CD4-positive, alpha-beta T cell treated with Interleukin-15 for 1 hour (primary cell): Measurements from ENCODE around the gene C1orf53.

Source experiments
- DNase-seq: peaks from one replicate; pipeline ENCODE4 v3.0.0-alpha.2; 2020

Gene C1orf53

DNA sequence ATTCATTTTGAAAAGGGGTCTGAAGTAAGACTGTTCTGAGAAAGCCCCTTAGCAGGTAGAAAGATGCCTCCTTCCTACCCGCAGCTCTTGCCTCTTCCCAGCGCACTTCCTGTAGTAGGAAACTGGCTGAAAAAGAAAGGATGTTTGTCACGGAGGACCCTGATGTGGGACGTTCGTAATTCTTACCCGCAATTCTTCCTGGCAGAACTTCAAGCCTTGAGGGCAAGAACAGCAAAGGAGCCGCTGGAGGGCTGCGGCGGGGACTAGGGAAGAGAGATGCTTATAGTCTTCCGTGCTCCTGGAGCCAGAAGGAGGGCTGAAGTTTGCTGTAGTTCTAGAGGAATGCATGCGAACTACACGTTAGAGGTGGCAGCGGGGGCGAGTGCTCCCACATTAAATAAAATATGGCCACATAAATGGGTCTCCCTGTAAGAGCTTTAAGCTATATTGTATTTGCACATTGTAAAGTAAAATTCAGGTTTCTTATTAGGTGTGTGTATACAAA lies 6.3 kb downstream of the C1orf53 start:
- DNase-seq, result no peak

GRCh38 chr1:197909384-197909783 lies 7.0 kb downstream of the C1orf53 start:
- no peak for DNase-seq

GRCh38 chr1:197910120-197910991 lies 7.9 kb downstream of the C1orf53 start:
- no peak for DNase-seq

DNA sequence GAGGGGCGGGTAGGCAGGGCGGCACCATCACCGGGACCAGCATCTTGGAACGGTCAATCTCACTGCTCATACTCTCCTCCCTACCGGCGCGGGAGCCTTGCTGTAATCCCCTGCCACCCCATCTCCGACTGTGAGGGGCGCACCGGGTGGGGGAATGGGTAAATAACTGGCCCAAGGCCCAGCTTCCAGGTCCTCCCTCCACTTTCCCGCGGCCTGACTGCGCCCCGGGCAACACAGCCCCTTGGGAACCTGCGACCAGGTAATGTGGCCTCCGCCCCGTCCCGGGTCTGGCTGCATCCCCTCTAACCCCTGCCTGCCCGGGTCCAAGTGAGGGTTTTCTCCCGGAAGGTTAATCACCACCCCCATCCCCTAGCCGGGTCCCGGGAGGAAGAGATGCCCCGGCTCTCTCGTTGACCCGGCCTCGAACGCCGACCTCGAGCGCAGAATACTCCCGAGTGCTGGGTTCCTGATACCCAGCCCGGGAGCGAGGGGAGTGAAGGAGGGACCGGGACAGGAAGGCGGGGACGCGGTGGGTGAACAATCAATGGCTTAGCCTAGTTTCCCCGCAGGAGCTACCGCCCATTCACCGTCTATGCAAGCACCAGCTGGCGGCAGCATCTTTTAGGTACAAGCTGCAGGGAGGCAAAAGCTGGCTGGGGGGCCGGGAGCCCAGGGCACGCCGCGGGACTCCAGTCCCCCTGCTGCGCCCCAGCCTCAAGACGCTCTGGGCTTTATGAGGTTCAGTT lies 8.9 kb downstream of the C1orf53 start:
- no peak for DNase-seq

- no peak for DNase-seq
Observed at GRCh38 chr1:197911857-197912696, 9.6 kb downstream of the C1orf53 start.

GRCh38 chr1:197912739-197913494 lies 10.5 kb downstream of the C1orf53 start:
- no peak for DNase-seq

DNA sequence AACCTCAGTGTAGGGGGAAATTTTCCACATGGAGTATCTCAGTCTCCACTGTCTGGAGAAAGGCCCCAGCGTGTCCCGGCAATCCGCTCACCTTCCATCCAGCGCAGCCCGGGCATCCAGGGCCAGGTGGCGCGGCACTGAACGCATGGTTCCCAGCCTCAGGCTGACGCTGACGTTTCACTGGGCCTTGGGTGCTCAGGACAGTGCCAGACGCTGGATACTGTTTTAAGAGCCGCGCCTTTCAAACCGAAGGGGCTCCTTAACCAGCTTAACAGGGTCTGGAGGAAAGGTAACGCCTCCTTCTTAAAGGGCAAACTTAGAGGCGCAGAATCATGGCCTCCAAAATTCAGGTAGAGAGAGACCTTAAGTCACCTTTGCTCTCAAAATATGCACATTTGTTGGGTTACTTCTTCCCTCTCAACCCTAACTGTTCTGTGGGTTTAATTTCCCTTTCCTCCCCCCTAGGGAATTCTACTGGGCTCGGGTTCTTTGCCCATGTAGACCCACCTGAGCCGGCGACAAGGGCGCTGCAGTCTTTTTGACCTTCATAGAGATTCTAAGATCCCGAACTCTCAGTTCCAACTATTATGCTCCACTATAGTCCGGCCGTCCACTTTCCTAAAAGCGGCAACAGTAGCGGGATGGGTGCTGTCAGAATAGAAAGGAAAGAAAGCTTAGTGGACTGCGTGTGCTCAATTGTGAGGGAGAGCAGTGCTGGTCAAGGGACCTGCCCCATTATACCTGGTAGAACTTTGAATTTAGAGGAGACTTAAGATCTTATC lies 11.3 kb downstream of the C1orf53 start:
- DNase-seq, result no peak

DNA sequence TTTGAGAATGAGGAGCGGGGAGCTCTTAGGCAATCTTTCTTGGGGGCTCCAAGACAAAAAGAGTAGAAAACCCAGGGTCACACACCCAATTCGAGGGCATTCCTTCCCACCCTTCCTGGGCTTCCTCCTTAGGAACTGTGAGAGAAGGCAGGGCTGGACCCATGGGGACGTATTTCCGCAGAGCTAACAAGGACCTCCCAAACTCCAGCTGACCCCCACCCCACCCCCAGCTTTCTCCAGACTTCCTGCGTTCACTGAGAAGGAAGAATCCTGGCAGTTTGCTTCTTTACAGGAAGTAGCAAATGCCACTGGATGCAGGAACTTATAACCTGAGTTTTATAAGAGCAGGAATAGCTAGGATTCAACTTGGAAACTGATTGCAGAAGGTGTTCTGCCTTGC lies 12.1 kb downstream of the C1orf53 start:
- no peak for DNase-seq

DNA sequence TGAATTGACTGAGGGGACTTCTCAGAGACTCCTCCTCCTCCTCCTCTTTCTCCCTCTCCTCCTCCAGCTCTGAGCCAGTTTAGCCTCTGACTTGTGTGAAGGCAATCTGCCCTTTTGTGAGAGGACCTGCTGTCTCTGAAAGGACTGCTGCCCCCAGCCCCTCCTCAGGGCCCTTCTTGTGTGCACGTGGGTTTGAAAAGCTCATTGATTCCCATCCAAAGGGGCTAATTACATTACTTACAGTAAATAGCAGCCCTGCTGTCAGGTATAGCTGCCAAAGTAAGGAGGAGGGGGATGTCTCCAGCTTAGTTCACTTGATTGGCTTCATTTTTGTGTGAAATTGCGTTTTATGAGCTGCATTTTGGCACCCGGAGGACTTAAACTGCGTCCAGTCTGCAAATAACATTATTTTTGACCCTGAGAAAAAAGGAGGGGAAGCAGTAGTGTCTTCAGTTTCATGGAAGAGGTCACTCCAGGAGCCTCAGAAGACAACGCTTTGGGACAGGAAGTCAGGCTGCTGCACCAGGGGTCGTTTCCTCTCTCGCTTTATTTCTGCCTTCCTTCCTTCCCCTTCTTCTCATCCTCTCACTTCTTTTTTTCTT lies 12.9 kb downstream of the C1orf53 start:
- DNase-seq, result no peak

DNA sequence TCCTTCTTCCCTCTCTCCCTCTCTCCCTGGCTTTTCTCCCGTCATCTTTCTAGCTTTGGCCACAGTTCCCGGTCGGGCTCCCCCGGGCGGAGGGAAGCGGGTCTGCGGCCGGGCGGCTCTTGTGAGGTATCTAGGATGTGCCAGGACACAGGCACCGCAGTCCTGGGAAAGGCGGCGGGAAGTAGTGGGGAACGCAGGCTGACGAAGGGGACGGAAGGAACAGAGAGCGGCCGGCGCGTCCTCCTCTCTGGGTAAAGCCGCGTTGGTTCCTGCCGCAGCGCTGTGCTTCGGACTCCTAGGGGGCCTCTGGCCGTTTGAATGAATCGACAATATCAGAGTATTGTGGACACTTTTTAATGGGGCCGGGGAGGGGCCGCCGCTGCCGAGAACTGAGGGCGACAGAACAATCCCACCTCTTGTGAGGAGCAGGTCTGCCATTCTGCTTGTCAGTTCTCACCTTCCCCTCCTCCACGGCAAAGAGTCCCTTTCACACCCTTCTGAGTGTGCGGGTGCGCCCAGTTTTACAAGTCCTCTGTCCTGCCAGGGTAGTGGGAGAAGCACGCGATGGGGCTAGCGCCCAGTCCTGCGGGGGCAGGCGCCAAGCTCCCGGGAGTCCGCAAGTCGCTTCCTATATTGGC lies 13.6 kb downstream of the C1orf53 start:
- no peak for DNase-seq

DNA sequence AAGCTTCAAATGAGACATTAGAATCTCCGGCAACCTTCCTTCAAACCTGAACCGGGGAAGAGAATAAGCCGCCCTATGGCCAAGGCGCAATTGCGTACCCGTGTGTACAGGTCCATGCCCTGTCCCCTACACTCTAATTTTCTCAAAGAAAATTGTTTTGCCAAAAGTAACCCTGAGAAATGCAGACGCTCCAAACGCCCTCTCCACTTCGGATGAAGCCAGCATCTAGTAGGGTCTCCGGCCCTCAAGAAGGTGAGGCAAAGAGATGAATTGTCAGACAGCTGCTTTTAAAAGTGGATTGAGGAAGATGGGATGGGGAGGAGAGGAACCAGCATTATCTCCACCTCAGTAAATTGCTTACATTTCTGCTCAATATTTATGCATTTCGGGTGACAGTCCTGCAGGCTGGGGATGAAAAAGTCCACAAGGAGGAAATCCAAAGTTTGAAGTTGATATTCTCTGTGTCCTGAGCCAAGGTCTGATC lies 14.1 kb downstream of the C1orf53 start:
- no peak for DNase-seq

DNA sequence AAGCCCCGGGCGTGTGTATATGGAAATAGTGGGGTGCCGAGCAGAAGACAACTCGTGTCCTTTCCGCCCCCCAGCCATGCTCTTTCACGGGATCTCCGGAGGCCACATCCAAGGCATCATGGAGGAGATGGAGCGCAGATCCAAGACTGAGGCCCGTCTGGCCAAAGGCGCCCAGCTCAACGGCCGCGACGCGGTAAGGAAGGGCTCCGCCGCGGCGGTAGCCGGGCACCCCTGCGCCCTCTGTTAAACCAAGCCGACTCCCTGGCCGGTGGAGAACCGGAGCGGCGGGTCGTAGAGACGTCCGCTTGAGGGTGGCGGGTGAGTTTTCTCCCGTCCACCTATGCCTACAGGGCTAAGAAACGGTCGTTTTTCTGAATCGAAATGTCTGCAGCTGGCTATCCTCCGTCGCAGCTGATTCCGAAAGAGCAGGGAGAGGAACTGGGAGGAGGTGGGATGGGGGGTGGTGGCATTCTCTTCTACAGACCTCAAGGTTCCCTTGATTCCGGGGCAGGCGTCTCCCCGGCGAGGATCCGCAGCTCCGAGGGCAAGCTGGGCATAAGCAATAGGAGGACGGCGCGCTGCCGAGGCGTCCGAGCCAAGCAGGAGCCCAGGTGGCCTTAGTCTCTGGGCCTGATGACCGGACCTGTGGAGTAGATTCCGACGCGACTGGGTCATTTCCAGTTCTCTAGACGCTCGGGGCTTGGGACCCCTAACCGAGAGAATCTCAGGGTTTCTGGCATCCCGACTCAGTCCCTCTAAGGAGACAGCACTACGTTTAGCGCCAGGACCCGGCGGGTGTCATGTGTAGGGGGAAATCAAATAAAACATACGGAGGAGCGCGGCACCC lies 15.6 kb downstream of the C1orf53 start:
- no peak for DNase-seq

GRCh38 chr1:197918807-197919345 lies 16.4 kb downstream of the C1orf53 start:
- no peak for DNase-seq

GRCh38 chr1:197919346-197920066 lies 17.1 kb downstream of the C1orf53 start:
- DNase-seq, result no peak

GRCh38 chr1:197920067-197920396 lies 17.6 kb downstream of the C1orf53 start:
- DNase-seq, result no peak

- DNase-seq, result no peak
Observed at GRCh38 chr1:197920414-197921117, 18.1 kb downstream of the C1orf53 start.

DNA sequence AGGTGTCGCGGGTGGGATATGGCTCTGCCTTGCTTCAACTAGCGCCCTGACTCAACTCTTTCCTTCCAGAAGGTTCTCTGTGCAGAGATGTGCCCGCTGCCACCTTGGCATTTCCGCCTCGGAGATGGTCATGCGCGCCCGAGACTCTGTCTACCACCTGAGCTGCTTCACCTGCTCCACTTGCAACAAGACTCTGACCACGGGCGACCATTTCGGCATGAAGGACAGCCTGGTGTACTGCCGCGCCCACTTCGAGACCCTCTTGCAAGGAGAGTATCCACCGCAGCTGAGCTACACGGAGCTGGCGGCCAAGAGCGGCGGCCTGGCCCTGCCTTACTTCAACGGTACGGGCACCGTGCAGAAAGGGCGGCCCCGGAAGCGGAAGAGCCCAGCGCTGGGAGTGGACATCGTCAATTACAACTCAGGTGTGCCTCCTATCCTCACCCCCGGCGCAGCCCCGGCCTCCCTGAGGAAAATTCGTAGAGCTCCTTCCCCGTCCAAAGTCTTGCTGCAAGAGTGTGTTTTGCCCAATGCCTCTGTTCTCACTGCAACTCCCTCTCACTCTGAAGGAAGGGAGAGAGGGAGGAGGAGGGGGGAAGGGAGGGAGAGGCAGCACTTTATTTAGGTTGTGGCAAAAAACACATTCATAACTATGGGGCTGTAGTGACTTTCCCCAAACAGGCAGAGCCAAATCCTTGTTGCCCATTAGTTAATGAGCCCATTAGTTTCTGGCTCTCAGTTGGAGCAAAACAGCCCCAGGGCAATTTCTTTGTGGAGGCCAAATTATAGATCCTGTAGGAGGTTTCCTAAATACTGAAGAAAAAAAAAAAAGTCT lies 19.0 kb downstream of the C1orf53 start:
- DNase-seq, result no peak
